ENCODE data around the gene KCNJ2. TPM values are rescaled to one million over a fixed set of nuclear protein-coding genes. Genes with fewer than 3 reads are reported as not detected.

The KCNJ2 gene
- total and polyA plus RNA-seq, 5 donors from 2014 or later, result 0.22 TPM; not detected in 4

GRCh38 chr17:70225276-70225675 lies 55.9 kb downstream of the KCNJ2 start:
- Mint-ChIP-seq H3K9me3 (peaks cover 0 to 5% (median 2%) of the 10 kb centered on the region in 7 donors), H3K36me3 (no peaks in the 10 kb centered on the region), H3K4me1 (no peaks in the 10 kb centered on the region), H3K4me3 (no peak overlapping the region), H3K27ac (no peak overlapping the region), H3K27me3 (no peaks in the 10 kb centered on the region)
- ATAC-seq (ENCODE audit: low read depth in 2 of 2) (no peak), DNase-seq (no peak)
- Histone ChIP-seq H3K27ac (ENCODE audit: insufficient read depth, low read length, poor library complexity, severe bottlenecking) (no peak overlapping the region), H3K36me3 (ENCODE audit: control insufficient read depth, insufficient read depth, low read length) (no peaks in the 10 kb centered on the region), H3K27me3 (ENCODE audit: control insufficient read depth, insufficient read depth, low read length) (no peaks in the 10 kb centered on the region), H3K4me1 (ENCODE audit: control insufficient read depth, insufficient read depth, low read length, poor library complexity, severe bottlenecking) (no peaks in the 10 kb centered on the region), H3K4me3 (ENCODE audit: low read depth, low read length) (no peak overlapping the region), H3K9me3 (ENCODE audit: control insufficient read depth in 2 of 2, low read length in 2 of 2) (no peaks in the 10 kb centered on the region)

Other genes with a start within 250 kb of the KCNJ2 start
- not detected for gene KCNJ16, start 94.3 kb upstream of the KCNJ2 start, total RNA-seq
- gene KCNJ16, start 94.3 kb upstream of the KCNJ2 start, polyA plus RNA-seq, result not detected

Measured in CD4-positive, CD25-positive, alpha-beta regulatory T cell (primary cell).